ENCODE results near the gene ARSI.

Gene ARSI

GRCh38 chr5:150325426-150325825 is 22.7 kb upstream of the ARSI start:
- DNase-seq = no peak

DNA sequence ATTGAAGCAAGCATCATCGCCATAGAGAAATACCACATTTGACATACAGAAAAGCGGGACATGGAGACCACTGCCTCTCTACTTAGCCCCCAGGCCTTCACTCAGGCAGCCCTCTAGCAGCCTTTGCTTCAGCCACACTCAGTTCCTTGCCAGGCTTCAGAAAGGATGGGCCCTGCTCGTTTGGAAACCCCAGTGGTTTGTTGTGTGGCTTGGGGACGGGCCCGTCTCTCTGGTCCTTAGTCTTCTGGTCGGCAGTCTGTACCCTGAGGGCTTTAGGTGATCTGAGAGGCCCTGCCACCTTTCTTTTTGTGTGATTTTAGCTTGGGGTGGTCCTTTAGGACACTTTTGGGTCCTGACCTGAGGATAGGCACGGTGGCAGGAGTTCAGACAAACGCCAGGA is 21.1 kb upstream of the ARSI start:
- no peak for DNase-seq

- no peak for DNase-seq
These were observed 20.4 kb upstream of the ARSI start for GRCh38 chr5:150323092-150323491.

DNA sequence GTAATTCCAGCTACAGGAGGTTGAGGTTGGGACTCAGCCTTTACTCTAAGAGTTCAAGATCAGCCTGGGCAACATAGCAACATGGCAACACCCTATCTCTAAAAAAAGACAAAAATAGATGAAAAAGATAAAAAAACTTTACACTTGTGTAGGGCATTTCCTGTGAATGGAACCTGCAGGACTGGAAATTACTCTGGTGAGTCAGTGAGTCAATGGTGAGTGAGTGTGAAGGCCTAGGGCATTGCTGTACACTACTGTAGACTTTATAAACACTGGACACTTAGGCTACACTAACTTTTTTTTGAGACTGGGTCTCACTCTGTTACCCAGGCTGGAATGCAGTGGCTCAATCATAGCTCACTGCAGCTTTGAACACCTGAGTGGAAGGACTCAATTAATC is 19.5 kb upstream of the ARSI start:
- DNase-seq = peak; percentile 5

DNA sequence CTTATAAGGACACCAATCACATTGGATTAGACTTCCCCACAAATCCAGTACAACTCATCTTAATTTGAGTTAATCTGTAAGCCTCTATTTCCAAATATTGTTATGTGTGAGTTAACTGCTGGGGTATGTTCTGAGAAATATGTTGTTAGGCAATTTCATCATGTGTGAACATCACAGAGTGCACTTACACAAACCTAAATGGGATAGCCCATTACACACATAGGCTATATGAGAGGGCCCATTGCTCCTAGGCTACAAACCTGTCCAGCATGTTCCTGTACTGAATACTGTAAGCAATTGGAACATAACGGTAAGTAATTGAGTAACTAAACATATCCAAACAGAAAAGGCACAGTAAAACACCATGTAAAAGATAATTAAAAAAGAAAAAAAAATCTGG is 19.1 kb upstream of the ARSI start:
- DNase-seq = no peak

DNA sequence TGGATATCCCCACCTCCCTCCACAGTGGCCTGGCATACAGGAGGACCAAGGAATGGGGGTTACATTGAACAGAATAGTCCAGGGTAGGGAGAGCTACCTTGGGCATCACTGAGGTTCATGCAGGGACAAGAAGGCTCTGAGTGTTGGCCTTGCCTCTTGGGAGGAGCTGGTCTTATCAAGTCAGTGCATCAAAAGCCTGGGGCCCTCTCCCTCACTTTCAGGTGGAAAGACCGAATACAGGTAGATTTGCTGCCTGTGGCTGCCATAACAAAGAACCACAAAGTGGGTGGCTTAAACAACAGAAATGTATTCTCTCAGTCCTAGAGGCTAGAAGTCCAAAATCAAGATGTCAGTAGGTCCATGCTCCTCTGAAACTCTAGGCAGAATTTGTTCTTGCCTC is 18.5 kb upstream of the ARSI start:
- DNase-seq = no peak

GRCh38 chr5:150320044-150320613 is 17.4 kb upstream of the ARSI start:
- no peak for DNase-seq

GRCh38 chr5:150319484-150319790 is 16.7 kb upstream of the ARSI start:
- no peak for DNase-seq

DNA sequence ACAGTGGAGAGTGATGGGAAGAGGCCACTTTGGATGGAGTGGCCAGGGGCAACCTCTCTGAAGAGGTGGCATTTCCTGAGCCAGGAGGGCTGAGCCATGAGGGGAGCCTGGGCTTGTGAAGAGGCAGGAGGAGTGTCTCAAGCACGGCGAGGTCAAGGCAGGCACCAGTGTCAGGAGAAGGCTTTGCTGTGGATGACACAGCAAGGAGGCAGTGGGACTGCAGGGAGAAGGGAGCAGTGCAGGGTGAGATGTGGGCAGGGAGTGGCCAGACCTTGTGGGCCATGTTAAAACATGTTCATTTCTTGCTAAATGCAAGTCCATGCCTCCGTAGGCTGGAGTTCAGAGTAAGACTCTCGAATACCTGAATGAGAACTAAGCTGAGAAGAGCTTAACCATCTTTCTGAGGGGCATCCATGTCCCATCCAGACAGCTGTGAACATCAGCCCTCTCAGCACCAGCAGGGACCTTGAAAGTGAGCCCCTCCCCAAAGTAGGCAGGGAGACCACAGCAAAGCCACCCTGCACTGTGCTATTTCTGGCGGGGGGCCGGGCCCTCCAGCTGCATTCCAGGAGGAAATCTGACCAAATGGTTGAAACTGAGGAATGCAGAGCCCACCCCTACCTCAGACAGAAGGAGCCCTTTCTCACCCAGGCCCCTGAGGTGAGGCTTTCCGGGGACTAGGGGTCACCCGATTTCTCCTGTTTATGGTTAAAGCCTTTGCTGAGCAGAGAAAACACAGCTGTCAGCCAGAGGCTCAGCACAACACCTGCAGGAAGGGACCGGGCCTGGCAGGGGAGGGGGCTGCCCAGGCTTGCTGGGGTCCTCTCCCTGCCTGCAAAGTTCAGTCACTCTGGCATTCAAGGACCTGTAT is 16.1 kb upstream of the ARSI start:
- DNase-seq = no peak

DNA sequence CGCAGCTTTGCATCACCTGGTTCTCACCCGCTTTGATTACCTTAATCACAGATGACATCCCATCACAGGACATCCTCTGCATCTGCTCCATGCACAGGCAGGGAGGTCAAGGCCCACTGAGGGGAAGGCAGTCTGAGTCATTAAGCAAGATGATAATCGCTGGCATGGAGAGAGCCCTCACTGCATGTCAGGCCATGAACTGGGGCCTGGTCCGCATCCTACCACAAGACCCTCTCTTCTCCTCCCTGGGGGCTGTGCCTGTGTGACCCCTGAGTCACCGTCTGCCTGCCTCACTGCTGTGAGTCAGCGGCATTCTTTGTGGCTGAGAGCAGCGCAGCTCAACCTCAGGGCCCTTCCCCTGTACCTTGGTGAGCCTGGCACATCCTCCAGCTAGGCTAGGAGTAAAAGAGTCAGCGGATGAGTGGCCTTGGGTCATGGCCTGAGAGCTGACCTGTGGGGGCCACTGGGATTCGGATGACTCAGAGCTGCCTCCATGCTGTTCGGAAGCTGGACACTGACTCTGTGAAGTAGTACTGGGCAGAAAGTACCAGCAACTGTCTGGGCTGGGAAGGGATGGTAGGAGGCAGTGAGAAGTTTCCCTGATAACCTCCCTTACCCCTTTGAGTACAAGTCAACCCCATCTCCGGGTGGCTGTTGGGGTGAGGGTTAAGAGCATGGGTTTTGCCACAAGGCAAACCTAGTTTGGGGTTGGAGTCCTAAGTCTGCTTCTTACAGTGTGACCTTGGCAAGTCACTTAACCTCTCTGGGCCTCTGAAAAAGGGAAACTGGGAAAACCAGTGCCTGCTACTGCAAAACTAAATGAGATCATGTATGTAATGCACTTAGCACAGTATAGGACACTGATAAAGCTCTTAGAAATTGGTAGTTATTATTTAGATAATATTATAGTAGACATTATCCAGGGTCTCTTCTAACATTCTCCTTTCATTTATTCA is 14.6 kb upstream of the ARSI start:
- DNase-seq = peak; percentile 3

- DNase-seq = no peak
These were observed 13.6 kb upstream of the ARSI start for GRCh38 chr5:150316320-150316719.

- no peak for DNase-seq
These were observed 12.5 kb upstream of the ARSI start for GRCh38 chr5:150315245-150315644.

- no peak for DNase-seq
These were observed 11.4 kb upstream of the ARSI start for GRCh38 chr5:150313921-150314716.

DNA sequence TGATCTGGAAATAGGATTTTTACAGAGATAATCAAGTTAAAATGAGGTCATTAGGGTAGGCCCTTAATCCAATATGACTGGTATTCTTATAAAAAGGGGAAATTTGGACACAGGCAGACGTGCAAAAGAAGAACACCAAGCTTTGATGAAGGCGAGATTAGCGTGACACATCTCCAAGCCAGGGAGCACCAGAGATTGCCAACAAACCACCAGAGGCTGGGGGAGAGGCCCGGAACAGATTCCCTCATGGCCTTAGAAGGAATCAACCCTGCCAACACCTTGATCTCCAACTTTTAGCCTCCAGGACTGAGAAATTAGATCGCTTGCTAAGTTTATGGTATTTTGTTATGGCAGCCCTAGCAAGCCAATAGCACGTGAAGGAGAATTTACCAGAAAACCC is 10.8 kb upstream of the ARSI start:
- no peak for DNase-seq

GRCh38 chr5:150312518-150312917 is 9.8 kb upstream of the ARSI start:
- no peak for DNase-seq

DNA sequence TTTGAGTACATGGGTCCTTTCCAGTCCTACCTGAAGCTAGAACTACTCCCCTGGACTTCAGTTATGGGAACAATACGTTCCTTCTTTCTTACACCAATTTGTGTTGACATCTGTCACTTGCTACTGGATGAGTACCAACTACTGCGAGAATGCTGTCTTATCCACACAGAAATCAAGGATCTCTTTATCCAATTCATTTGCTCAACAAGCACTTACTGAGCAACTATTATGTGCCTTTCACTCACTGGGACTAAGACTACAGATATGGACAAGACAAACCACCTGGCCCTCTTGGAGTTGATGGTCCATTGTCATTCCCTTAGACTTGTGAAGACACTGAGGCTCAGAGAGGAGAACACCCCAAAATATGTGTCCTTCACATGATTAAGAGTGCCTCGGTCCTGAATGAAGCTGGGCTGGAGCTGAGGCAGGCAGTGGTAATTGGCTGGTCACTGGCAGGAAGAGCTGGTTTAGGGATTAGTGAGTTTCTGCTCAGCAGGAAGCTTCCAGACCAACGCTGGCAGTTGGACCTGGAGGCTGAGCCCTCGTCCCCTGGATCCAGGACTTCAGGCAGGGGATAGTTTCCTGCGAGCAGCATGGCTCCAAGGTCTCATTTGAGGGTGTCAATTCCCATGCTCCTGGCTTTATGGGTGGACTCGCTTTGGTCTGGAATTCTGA is 8.4 kb upstream of the ARSI start:
- no peak for DNase-seq

- no peak for DNase-seq
These were observed 7.5 kb upstream of the ARSI start for GRCh38 chr5:150310246-150310645.

- DNase-seq = no peak
These were observed 7.2 kb upstream of the ARSI start for GRCh38 chr5:150309886-150310239.

- no peak for DNase-seq
These were observed 6.6 kb upstream of the ARSI start for GRCh38 chr5:150309101-150309885.

DNA sequence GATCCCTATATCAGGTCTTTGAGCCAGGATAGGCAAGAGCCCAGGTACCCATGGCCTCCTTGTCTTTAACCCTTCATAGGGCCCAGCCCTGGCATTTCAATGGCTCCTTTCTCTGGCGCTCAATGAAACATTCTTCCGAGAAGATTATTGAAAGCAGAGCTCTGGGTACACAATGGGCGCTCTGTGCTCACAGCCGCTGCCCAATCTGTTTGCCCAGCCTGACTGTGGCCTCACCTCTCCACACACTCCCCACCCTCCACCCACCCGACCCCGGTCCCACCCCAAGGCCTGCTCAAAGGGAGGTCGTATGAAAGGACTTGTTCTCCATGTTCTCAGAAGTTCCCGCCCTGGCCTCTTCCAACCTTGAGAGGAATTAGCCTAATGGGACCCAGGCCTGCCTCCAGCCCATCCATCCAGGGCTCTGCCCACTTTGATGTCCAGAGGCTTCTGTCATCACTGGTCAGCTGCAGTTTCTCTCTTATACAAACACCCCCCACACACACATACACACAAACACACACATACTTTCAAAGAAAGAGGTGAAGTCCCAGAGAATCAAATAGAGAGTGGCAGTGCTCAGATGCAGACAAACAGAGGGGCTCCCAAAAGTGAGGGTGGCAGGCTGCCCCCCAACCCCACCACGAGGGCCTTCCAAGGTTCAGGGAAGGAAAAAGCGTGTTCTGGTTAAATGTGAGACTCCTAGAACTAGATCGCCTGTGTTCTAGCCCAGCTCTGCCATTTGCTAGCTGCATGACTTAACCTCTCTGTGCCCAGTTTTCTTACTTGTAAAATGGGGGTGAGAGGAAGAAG is 5.1 kb upstream of the ARSI start:
- DNase-seq = no peak

DNA sequence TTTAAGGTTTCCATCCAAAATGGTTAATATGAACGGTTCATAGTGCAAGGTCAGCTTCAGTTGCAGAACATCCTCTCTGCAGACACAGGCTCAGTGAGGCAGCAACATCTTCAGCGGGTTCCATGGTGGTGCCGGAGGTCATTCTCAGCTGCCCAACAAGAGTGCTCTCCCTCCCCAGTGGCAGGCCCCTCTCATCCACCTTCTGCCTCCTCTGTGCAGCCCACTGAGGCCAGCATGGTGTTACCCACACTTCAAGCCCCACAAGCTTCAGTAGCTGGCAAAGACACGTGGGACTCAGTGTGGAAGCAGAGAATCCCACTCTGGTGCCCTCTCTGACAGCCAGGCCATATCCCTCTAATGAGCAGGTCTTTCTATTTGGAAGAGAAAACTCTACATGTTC is 4.1 kb upstream of the ARSI start:
- no peak for DNase-seq
